Measurements from ENCODE around the gene SYCP2L.
"Not testable (repeated sequence)": the region's sequence is repeated elsewhere in the genome, so short reads cannot be mapped to it uniquely, and the experiment has no call there.

The SYCP2L gene

DNA sequence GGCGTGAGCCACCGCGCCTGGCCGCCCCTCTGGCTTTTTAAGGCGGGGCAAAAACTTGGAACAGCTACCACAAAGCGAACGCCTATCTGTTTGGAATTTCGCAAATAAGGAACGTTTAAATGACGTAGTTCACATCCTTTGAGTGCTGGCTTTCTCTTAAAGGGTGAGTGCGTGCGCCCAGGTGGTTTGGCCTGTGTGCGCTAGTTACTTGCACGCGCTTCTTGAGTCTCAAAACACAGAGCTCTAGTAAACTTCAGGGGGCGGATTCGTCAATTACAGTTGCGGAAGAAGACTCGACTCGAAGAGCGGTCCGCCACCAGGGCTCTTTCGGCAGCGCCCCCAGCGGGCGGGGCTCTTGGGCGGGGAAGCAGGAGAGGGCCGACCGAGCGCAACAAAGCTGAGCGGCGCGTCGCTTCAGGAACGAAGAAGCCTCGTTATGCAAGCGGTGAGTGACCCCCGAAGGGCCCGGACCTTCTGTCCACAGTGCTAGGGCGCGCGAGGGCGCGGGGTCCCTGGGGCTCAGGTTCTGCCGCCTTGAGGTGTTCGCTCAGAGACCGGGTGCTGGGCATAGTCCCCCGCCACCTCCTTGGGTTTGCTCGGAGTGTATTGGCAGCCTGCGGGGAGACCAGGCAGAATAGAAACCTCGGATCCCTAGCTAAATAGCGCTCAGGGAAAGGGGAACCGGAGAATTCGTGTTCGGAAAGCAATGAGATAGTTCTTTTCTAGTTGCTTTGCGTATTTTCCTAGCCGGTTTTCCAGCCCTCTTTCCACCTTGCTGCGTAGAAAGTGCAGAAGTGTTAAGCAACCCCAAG, at the start of gene SYCP2L:
SYCP2L (plus strand) TSS at position 362 of the 812 bp plus-strand sequence; CDS start at position 437, 75 bp downstream.
- peak; percentile 96 for DNase-seq

DNA sequence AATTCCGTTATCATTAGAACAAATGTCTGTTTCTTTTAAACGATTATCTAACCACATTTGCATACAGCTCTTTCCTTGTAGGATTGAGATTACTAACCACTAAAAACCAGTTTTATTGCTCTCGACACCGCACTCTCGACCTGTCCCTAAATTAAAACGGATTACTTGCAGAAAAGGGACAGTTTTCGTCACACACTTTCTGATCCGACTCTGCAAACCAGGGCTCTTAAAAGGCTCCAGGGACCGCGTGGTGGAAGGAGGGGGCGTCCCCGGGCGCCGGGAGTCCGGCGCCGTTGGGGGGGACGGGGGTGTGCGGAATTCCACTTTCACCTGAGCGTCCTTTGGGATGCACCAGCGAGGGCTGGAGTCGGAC, 49.2 kb upstream of the SYCP2L start:
- DNase-seq = peak; percentile 74

DNA sequence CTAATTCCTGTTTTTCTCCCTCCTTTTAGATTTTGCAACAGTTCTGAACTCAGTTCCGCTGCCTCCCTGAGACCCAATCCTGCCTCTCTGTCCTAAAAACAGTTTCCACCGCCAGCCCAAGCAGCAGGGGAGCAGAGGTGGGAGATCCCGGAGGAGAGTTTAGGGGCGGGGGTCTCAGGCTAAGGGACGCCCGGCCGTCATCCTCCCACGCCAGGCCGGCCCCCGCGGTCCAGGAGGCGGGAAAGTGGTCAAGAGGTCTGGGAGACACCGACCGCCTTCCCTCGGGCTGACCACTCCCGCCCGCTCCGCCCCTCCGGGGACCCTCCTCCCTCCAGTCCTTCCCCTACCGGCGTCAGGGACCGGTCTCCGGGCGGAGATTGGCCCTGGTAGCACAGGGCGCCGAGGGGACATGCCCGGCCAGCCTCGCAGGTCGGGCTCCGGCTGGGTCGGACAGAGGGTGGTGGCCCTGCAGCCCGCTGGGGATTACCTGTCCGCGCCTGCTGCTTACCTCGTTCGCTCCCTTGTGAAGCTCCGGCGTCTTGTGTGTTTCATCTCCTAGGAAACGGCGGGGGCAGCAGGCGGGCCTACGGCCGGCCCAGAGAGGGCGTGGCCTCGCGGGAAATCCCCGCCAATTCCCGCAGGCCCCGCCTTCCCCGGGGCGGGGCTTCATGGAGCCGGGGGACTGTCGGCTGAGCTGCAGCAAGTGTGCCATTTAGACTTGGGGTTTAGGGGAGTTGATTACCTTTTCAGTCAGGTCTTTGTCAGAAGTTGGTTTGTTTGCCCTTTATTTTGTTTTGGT, 48.7 kb upstream of the SYCP2L start, which contains the start of gene MAK:
MAK (minus strand) TSS at position 545 of the 799 bp plus-strand sequence. CDS start 7,891 bp downstream, outside the sequence.
- peak; percentile 98 for DNase-seq

DNA sequence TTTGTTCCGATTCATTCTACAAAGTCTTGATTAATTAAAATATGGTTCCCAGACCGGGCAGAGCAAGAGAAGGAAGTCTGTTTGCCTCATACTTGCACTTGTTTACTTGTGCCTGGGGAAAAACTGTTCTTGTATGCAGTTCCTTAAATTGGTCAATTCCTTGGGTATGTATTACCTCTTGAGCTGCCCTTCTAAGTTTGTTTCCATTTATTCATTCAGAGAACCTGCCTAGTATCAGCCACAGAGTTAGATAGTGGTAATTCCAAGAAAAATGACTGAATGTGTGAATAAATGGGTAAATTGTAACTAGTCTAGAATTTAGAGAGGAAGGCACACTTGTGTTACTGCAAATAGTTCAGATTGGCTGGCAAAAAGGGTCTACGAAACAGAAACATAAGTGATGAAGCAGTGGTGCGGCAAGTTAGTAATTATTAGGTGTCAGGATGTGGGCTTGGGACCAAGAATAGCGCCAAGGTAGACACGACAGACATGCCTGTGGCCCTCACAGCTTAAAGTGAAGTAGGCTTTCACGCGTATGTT, 48.0 kb upstream of the SYCP2L start:
- DNase-seq = no peak

DNA sequence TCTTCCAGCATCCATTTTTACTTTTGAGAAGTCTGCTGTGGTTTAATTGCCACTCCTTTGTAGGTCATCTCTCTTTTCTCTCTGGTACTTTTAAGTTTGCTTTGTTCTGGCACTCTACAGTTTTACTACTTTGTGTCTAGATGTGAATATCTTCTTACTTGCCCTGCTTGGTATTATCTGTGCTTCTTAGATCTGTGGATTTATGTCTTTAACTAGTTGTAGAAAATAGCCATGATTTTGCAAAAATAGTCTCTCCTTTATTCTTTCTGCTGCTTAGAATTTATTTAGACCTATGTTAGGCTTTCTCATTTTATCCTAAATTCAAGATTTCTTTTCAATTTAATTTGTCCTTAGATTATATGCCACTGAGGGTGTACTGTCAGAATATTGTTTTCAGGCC, 43.3 kb upstream of the SYCP2L start:
- no peak for DNase-seq

DNA sequence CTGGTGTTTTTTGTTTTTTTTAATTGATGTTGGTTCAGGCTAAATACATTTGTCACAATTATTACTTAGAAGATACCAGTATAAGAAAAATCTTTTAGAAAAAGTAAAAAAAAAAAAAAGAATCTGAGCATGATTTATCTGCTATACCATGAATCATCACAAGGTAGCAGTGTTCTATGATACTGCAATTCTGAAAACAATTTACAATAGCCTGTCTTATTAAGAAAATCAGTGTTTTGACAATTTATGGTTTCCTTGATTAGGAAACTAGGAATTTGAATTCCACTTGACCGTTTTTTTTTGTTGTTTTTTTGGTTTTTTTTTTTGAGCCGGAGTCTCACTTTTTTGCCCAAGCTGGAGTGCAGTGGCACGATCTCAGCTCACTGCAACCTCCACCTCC, 39.2 kb upstream of the SYCP2L start:
- DNase-seq = no peak

DNA sequence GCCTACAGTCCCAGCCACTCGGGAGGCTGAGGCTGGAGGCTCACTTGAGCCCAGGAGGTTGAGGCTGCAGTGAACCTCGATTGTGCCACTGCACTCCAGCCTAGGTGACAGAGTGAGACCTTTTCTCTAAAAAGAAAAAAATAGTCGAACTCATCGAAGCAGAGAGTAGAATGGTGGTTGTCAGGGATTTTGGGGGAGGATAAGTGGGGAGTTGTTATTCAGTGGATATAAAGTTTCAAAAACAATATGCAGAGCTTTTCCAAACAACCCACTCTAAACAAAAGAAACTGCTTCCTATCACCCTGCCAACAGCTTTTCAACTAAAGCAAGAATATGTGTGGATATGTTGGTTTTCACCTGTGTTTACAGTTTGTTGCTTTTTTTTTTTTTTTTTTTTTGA, 37.0 kb upstream of the SYCP2L start:
- no peak for DNase-seq

DNA sequence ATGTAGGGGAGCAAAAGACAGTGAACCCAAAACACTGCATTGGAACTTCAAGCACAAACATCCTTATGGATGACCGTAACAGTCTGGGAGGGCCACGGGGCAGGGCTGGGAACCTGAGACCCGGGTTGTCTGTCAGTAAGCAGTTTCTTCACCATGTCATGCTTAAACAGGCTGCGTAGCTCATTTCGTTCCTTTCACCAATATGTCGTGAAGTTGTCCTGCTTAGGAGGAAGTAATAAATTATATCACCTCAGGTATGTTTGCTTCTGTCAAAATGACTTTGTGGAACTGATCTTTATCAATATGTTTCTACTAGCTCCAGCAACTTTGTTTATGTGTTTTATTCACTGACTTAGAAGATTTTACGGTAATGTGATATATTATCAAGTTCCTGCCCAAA, 36.1 kb upstream of the SYCP2L start:
- no peak for DNase-seq

DNA sequence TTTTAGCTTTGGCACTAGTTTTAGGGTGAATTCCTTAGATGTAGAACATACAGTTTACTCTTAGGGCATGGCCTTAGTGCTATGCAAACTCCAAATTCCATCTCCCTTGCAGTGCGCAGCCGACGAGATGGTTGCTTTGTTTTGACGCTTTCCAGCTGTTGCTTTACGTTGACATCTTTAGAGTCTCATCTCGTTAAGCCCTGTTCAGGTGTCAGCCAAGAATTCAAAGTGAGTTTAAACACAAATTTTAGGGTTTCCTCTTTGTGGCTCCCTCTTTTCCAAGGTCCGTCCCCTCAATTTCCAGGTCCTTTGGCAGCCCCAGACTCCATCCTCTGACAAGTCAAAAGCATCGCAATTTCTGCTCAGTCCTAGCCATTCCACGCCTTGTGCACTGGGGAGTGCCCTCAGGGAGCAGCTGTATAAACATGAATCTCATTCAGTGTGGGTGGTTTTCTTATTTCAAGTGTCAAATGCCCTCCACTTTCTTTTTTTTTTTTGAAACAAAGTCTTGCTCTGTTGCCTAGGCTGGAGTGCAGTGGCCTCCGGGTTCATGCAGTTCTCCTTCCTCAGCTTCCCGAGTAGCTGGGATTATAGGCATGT, 34.4 kb upstream of the SYCP2L start:
- DNase-seq = no peak

DNA sequence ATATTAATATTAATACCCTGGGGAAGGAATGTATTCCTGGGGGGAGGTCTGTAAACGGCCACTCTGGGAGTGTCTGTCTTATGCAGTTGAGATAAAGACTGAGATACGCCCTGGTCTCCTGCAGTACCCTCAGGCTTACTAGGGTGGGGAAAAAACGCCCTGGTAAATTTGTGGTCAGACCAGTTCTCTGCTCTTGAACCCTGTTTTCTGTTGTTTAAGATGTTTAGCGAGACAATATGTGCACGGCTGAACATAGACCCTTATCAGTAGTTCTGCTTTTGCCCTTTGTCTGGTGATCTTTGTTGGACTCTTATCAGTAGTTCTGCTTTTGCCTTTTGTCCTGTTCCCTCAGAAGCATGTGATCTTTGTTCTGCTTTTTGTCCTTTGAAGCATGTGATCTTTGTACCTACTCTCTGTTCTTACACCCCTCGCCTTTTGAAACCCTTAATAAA, 33.0 kb upstream of the SYCP2L start:
- not testable (repeated sequence) for DNase-seq

DNA sequence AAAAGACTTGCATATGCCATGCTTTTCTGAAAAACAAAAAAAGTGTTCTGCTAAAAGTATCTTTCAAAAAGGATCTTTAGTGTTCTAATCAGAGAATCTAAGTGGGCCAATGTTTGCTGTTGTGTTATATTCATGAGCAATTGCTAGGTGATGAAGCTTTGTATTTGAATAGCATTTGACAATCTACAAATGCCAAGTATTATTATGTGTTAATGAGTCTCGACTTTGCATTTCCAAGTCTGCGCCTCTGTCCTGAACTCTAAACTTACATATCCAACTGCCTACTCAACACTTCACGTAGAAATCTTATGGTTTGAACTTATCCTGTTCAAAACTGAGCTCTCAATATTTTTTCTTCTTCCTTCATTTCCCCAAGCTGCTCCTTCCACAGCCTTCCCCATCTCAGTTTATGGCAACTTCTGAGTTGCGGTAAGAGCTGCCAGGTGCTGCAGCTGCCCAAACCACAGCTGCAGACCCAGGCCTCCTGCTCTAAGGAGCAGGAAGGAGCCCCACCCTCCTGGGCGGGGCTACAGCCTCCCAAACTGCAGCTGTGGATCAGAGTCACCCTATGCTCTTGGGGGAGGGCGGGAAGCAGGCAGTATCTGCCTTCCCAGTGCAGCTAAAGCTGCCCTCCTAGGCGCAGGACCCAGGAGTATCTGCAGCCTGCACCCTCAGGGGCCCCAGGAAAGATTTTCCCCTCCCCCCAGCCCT, 31.8 kb upstream of the SYCP2L start:
- no peak for DNase-seq

DNA sequence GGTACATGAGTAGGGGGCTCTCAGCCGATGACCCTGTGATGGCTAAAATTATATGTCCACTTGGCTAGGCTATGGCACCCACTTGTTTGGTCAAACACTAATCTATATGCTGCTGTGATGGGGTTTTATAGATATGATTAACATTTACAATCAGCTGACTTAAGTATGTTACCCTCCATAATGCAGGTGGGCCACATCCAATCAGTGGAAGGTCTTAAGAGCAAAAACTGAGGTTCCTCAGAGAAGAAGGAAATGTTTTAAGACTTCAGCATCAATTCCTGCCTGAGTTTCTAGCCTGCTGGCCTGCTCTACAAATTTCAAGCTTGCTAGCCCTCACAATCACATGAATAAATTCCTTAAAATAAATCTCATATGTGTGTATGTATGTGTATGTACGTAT, 29.6 kb upstream of the SYCP2L start:
- no peak for DNase-seq

DNA sequence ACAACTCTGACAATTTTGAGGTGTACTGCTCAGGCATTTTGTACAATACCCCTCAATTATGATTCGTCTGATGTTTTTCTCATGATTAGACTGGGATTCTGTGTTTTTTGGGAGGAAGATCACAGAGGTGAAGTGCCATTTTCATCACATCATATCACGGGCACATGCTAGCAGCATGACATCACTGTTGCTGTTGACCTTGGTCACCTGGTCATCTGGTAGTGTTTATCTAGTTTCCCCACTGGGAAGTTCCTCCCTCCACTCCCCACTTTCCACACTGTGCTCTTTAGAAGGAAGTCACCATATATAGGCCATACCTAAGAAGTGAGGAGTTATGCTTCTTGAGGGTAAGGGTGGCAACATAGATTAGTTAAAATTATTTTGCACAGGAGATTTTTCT, 25.8 kb upstream of the SYCP2L start:
- no peak for DNase-seq

DNA sequence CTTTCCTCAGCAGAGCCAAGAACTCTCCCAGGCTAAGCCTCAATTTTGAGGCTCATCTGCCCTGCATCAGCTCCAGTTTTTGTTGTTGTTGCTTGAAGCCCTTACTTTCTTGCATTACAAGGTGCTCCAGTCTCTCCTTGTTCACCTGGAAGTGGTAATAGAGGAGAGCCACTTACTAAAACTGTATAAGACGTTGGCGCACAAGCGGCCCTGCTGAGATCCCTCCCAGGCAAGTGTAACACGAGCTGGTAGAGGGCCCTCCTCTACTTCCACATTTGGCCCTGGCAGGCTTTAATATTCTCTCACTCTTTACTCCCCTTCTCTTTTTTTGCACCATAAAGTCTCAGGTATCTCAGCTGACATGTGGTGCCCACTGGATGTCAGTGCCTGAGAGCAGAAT, 24.5 kb upstream of the SYCP2L start:
- no peak for DNase-seq

DNA sequence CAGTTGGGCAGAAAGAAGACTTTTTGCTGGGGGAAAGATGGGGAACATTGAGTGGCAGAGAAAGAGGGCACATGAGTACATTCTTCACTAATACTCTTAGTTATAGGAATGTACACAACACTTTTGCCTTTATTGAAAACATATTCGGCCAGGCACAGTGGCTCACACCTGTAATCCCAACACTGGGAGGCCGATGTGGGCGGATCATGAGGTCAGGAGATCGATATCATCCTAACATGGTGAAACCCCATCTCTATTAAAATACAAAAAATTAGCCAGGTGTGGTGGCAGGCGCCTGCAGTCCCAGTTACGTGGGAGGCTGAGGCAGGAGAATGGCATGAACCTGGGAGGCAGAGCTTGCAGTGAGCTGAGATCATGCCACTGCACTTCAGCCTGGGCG, 23.8 kb upstream of the SYCP2L start:
- not testable (repeated sequence) for DNase-seq

DNA sequence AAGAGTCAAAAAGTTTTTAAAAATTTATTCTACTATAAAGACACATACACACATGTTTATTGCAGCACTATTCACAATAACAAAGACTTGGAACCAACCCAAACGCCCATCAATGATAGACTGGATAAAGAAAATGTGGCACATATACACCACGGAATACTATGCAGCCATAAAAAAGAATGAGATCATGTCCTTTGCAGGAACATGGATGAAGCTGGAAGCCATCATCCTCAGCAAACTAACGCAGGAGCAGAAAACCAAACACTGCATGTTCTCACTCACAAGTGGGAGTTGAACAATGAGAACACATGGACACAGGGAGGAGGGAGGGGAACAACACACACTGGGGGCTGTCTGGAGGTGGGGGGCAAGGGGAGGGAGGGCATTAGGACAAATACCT, 20.1 kb upstream of the SYCP2L start:
- DNase-seq = not testable (repeated sequence)

DNA sequence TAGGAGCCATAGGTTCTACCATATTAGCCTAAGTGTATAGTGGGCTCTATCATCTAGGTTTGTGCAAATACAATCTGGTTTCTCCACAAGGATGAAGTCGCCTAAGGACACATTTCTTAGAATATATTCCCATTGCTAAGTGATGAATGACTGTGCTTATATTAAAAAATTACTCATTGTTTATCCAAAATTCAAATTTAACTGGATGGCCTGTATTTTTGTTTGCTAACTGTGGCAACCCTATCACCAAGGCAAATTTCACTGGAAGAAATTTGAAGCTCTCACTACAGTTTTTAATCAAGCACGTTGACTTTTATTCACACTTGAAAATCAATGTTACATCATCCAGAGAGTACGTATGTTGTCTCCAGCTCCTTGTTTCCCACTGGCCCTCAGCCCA, 18.9 kb upstream of the SYCP2L start:
- no peak for DNase-seq

DNA sequence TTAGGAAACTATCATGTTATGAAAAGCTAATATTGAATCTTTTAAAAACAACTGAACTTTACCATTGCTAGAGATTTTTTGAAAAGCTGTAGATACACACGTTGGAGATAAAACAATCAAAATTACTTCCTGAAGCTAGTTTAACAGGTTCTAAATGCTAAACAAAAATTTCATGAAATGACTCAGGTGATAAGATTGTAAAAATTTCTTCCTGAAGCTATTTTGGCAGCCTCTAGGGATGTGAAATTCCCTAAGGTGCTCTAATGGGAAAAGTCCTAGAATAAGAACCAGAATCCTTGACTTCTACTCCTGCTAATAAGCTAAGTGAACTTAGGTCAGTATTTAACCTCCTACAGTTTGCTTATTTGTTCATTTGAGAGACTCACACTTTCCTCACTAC, 13.5 kb upstream of the SYCP2L start:
- DNase-seq = no peak

DNA sequence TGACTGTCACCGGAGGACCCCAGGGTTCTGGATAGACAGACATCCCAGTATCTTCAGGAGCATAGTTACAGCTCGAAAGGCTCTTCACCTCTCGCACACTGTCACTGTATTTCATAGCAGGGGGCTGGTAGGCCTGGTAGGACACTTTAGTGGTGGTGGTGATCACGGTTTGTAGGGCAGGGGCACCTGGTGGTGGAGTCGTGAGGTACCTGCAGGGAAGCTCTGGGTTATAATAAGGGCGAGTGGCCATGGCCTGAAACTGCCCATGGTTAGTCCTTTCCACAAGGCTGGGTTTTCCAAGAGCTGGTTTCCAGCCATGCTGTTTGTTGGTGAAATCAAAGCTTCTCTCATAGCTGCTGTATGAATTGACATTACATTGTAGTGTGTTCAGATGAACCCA, 12.6 kb upstream of the SYCP2L start:
- no peak for DNase-seq

DNA sequence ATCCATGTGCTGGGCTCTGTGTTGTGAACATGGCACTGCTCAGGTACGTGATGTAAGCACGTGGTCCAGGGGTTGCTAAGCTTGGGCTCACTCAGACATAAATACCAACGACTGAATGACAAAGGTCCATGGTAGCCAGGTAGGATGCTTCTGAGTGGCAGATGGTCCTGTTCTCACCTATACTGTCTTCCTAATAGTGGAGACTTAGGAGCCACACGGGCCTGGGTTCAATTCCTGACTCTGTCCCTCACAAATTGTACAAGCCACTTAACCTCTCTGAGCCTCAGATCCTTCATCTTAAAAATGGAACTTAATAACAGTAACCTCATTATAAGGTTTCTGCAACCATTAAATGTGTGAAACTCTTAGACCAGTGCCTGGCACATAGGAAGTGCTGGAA, 11.8 kb upstream of the SYCP2L start:
- no peak for DNase-seq

DNA sequence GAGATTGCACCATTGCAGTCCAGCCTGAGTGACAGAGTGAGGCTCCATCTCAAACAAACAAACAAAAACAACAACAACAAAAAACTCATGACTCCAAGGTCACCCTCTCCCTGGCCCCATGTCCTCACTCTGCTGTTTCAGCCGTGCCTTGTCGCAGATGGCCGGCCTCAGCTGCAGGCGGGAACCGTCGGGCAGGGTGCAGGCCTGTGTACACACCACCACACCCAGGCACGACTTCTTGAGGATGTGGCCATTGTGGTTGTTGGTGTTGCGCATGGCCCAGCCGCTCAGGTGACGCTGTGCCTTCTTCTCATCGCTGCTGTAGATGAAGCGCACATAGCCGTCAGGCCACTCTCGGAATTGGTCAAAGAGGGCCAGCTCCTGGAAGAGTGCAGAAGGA, 9.8 kb upstream of the SYCP2L start:
- no peak for DNase-seq

DNA sequence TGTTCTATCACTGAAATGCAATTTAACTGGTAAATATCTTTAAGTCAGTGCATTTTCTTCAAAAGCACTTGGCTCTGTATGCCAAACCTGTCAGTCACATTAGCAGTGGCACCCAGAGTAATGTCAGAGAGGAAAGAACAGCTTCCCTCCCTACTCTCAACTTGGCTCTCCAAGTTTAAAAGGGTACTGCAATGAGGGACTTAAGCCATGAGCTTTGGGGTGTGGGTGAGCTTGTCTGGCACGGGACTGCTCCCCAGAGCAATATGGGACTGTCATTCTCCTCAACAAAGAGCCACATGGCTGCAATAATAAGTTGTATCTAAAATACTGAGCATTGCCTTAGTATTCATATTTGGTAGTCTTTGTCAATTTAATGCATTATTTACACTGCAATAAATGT, 9.0 kb upstream of the SYCP2L start:
- no peak for DNase-seq

DNA sequence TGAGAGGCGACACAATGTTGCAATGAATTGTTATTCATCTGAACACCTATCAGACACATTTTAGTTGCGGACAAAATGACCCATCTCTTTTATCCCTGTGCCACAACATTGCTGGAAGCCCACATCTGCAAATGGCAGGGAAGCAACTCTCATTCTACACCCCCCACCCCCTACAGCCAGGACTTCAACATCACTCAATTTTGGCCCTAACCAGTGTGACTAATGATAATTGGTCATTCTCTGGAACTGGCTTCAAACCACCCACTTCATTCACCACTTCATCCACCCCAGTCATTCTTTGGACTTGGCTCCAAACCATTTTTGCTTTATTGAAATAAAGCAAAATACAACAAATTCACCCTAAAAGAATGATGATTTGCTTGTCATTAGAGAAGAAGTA, 6.5 kb upstream of the SYCP2L start:
- no peak for DNase-seq
